ENCODE data around the gene TM4SF4.

The TM4SF4 gene

GRCh38 chr3:149511040-149511626, 36.6 kb downstream of the TM4SF4 start:
- no peak overlapping the region for H4K91ac ChIP-seq (ENCODE audit: low read depth, low read length, poor library complexity)
- no peaks in the 10 kb centered on the region for H3K79me1 ChIP-seq (ENCODE audit: low read depth, low read length)
- H4K8ac ChIP-seq (ENCODE audit: low read depth, low read length) = no peak overlapping the region
- no peak overlapping the region for H3K4me3 ChIP-seq (ENCODE audit: low read length in 2 of 2)
- no peak overlapping the region for H2BK120ac ChIP-seq (ENCODE audit: low read depth, low read length)
- H2BK5ac ChIP-seq (ENCODE audit: low read length) = no peak overlapping the region
- no peak overlapping the region for H3K4ac ChIP-seq (ENCODE audit: low read length)
- no peak overlapping the region for H3K23ac ChIP-seq (ENCODE audit: low read depth, low read length, poor library complexity)
- no peak overlapping the region for H2BK15ac ChIP-seq (ENCODE audit: low read length)
- peaks cover 0 to 5% of the 10 kb centered on the region in 2 donors for H3K4me1 ChIP-seq (ENCODE audit: control insufficient read depth in 2 of 2, insufficient read depth in 1 of 2, low read depth in 1 of 2, low read length in 2 of 2)
- H2BK12ac ChIP-seq (ENCODE audit: low read length) = no peak overlapping the region
- H3K18ac ChIP-seq (ENCODE audit: low read length) = no peak overlapping the region
- no peak overlapping the region for H3K27ac ChIP-seq (replicated peaks; ENCODE audit: low read length)
- no peak overlapping the region for H2AFZ ChIP-seq (ENCODE audit: low read length)
- H3K27me3 ChIP-seq (ENCODE audit: control insufficient read depth in 3 of 3, insufficient read depth in 3 of 3, low read depth in 1 of 3, low read length in 3 of 3) = peaks cover 0 to 2% (median 0%) of the 10 kb centered on the region in 3 experiments
- H2AK5ac ChIP-seq (ENCODE audit: low read depth, low read length) = no peak overlapping the region
- WGBS, 2 donors (ENCODE audit: extremely low coverage in 2 of 2, insufficient read length in 2 of 2, insufficient replicate concordance in 1 of 2) = no CpG with 5 or more reads among the region's 3 CpGs
- H3K4me2 ChIP-seq (ENCODE audit: insufficient read depth, low read length, poor library complexity, severe bottlenecking) = no peak overlapping the region
- no peaks in the 10 kb centered on the region for H3K36me3 ChIP-seq (replicated peaks in 1 of 2; ENCODE audit: control insufficient read depth in 2 of 2, insufficient read depth in 2 of 2, low read length in 2 of 2)
- H3K14ac ChIP-seq (ENCODE audit: low read length) = no peak overlapping the region
- no peak overlapping the region for H3K9ac ChIP-seq (ENCODE audit: low read depth, low read length, poor library complexity)
- peaks cover 0 to 2% of the 10 kb centered on the region in 2 donors for H3K9me3 ChIP-seq (replicated peaks in 1 of 2; ENCODE audit: control insufficient read depth in 2 of 2, insufficient read depth in 1 of 2, low read depth in 1 of 2, low read length in 2 of 2)
- DNase-seq (ENCODE audit: low spot score) = no peak

GRCh38 chr3:149512073-149512782, 37.7 kb downstream of the TM4SF4 start:
- H3K4me2 ChIP-seq (ENCODE audit: insufficient read depth, low read length, poor library complexity, severe bottlenecking) = no peak overlapping the region

GRCh38 chr3:149514471-149514870, 40.0 kb downstream of the TM4SF4 start:
- no peak for DNase-seq (ENCODE audit: low spot score)
- Histone ChIP-seq H2BK15ac (ENCODE audit: low read length) (no peak overlapping the region), H3K27ac (replicated peaks; ENCODE audit: low read length) (no peak overlapping the region), H2BK12ac (ENCODE audit: low read length) (no peak overlapping the region), H3K9me3 (replicated peaks in 1 of 2; ENCODE audit: control insufficient read depth in 2 of 2, insufficient read depth in 1 of 2, low read depth in 1 of 2, low read length in 2 of 2) (no peaks in the 10 kb centered on the region), H2BK120ac (ENCODE audit: low read depth, low read length) (no peak overlapping the region), H3K4me3 (ENCODE audit: low read length in 2 of 2) (no peak overlapping the region), H3K18ac (ENCODE audit: low read length) (no peak overlapping the region), H2AFZ (ENCODE audit: low read length) (no peak overlapping the region), H3K79me1 (ENCODE audit: low read depth, low read length) (no peaks in the 10 kb centered on the region), H4K8ac (ENCODE audit: low read depth, low read length) (no peak overlapping the region), H4K91ac (ENCODE audit: low read depth, low read length, poor library complexity) (no peak overlapping the region), H2BK5ac (ENCODE audit: low read length) (no peak overlapping the region), H3K9ac (ENCODE audit: low read depth, low read length, poor library complexity) (no peak overlapping the region), H3K4me2 (ENCODE audit: insufficient read depth, low read length, poor library complexity, severe bottlenecking) (no peak overlapping the region), H3K23ac (ENCODE audit: low read depth, low read length, poor library complexity) (no peak overlapping the region), H3K4ac (ENCODE audit: low read length) (no peak overlapping the region), H2AK5ac (ENCODE audit: low read depth, low read length) (no peak overlapping the region), H3K14ac (ENCODE audit: low read length) (no peak overlapping the region), H3K36me3 (replicated peaks in 1 of 2; ENCODE audit: control insufficient read depth in 2 of 2, insufficient read depth in 2 of 2, low read length in 2 of 2) (peaks cover 0 to 16% of the 10 kb centered on the region in 2 donors), H3K27me3 (ENCODE audit: control insufficient read depth in 3 of 3, insufficient read depth in 3 of 3, low read depth in 1 of 3, low read length in 3 of 3) (no peaks in the 10 kb centered on the region), H3K4me1 (ENCODE audit: control insufficient read depth in 2 of 2, insufficient read depth in 1 of 2, low read depth in 1 of 2, low read length in 2 of 2) (peaks cover 0 to 3% of the 10 kb centered on the region in 2 donors)
- WGBS, 2 donors (ENCODE audit: extremely low coverage in 2 of 2, insufficient read length in 2 of 2, insufficient replicate concordance in 1 of 2) = no CpG with 5 or more reads among the region's 2 CpGs

More at GRCh38 chr3:149512073-149512782, 37.7 kb downstream of the TM4SF4 start:
- Histone ChIP-seq H3K18ac (ENCODE audit: low read length) (no peak overlapping the region), H3K9ac (ENCODE audit: low read depth, low read length, poor library complexity) (no peak overlapping the region), H3K27me3 (ENCODE audit: control insufficient read depth in 3 of 3, insufficient read depth in 3 of 3, low read depth in 1 of 3, low read length in 3 of 3) (no peaks in the 10 kb centered on the region), H3K4me1 (ENCODE audit: control insufficient read depth in 2 of 2, insufficient read depth in 1 of 2, low read depth in 1 of 2, low read length in 2 of 2) (peaks cover 0 to 5% of the 10 kb centered on the region in 2 donors), H3K4me3 (ENCODE audit: low read length in 2 of 2) (no peak overlapping the region), H4K8ac (ENCODE audit: low read depth, low read length) (no peak overlapping the region), H2BK5ac (ENCODE audit: low read length) (no peak overlapping the region), H3K36me3 (replicated peaks in 1 of 2; ENCODE audit: control insufficient read depth in 2 of 2, insufficient read depth in 2 of 2, low read length in 2 of 2) (peaks cover 0 to 7% of the 10 kb centered on the region in 2 donors), H2BK120ac (ENCODE audit: low read depth, low read length) (no peak overlapping the region), H2AK5ac (ENCODE audit: low read depth, low read length) (no peak overlapping the region), H4K91ac (ENCODE audit: low read depth, low read length, poor library complexity) (no peak overlapping the region), H3K79me1 (ENCODE audit: low read depth, low read length) (no peaks in the 10 kb centered on the region), H2BK12ac (ENCODE audit: low read length) (no peak overlapping the region), H3K14ac (ENCODE audit: low read length) (no peak overlapping the region), H3K27ac (replicated peaks; ENCODE audit: low read length) (no peak overlapping the region), H3K4ac (ENCODE audit: low read length) (no peak overlapping the region), H3K9me3 (replicated peaks in 1 of 2; ENCODE audit: control insufficient read depth in 2 of 2, insufficient read depth in 1 of 2, low read depth in 1 of 2, low read length in 2 of 2) (peaks cover 0 to 2% of the 10 kb centered on the region in 2 donors), H2AFZ (ENCODE audit: low read length) (peak overlapping the region; percentile 40), H2BK15ac (ENCODE audit: low read length) (no peak overlapping the region), H3K23ac (ENCODE audit: low read depth, low read length, poor library complexity) (no peak overlapping the region)
- WGBS, 2 donors (ENCODE audit: extremely low coverage in 2 of 2, insufficient read length in 2 of 2, insufficient replicate concordance in 1 of 2) = no CpG with 5 or more reads among the region's 9 CpGs
- peak; percentile 57 for DNase-seq (ENCODE audit: low spot score)

GRCh38 chr3:149515249-149515648, 40.8 kb downstream of the TM4SF4 start:
- no CpG with 5 or more reads among the region's 2 CpGs for WGBS, 2 donors (ENCODE audit: extremely low coverage in 2 of 2, insufficient read length in 2 of 2, insufficient replicate concordance in 1 of 2)
- Histone ChIP-seq H3K14ac (ENCODE audit: low read length) (no peak overlapping the region), H3K4me1 (ENCODE audit: control insufficient read depth in 2 of 2, insufficient read depth in 1 of 2, low read depth in 1 of 2, low read length in 2 of 2) (peaks cover 0 to 2% of the 10 kb centered on the region in 2 donors)

More at GRCh38 chr3:149515249-149515648, 40.8 kb downstream of the TM4SF4 start:
- Histone ChIP-seq H3K23ac (ENCODE audit: low read depth, low read length, poor library complexity) (no peak overlapping the region), H3K79me1 (ENCODE audit: low read depth, low read length) (no peaks in the 10 kb centered on the region), H3K27ac (replicated peaks; ENCODE audit: low read length) (no peak overlapping the region), H4K91ac (ENCODE audit: low read depth, low read length, poor library complexity) (no peak overlapping the region), H3K18ac (ENCODE audit: low read length) (no peak overlapping the region), H3K4ac (ENCODE audit: low read length) (no peak overlapping the region), H3K4me2 (ENCODE audit: insufficient read depth, low read length, poor library complexity, severe bottlenecking) (no peak overlapping the region), H2BK120ac (ENCODE audit: low read depth, low read length) (no peak overlapping the region), H3K9me3 (replicated peaks in 1 of 2; ENCODE audit: control insufficient read depth in 2 of 2, insufficient read depth in 1 of 2, low read depth in 1 of 2, low read length in 2 of 2) (no peaks in the 10 kb centered on the region), H4K8ac (ENCODE audit: low read depth, low read length) (no peak overlapping the region), H3K4me3 (ENCODE audit: low read length in 2 of 2) (no peak overlapping the region), H2AK5ac (ENCODE audit: low read depth, low read length) (no peak overlapping the region), H2BK15ac (ENCODE audit: low read length) (no peak overlapping the region), H3K9ac (ENCODE audit: low read depth, low read length, poor library complexity) (no peak overlapping the region), H3K27me3 (ENCODE audit: control insufficient read depth in 3 of 3, insufficient read depth in 3 of 3, low read depth in 1 of 3, low read length in 3 of 3) (no peaks in the 10 kb centered on the region), H2BK12ac (ENCODE audit: low read length) (no peak overlapping the region), H3K36me3 (replicated peaks in 1 of 2; ENCODE audit: control insufficient read depth in 2 of 2, insufficient read depth in 2 of 2, low read length in 2 of 2) (peaks cover 0 to 20% of the 10 kb centered on the region in 2 donors), H2AFZ (ENCODE audit: low read length) (no peak overlapping the region), H2BK5ac (ENCODE audit: low read length) (no peak overlapping the region)
- no peak for DNase-seq (ENCODE audit: low spot score)

Data from neuronal stem cell (in vitro differentiated cells).